SU-DHL-6 (cell line): Measurements from ENCODE around the gene LYSMD3.

Experiments
- EZH2phosphoT487 ChIP-seq: fragments of 200-600 bp; sonication (generic), shearing (Covaris generic); conservative IDR thresholded peaks from 2 replicates; pipeline ENCODE4 v1.6.1; 2018; ENCODE audit warnings: mild to moderate bottlenecking, antibody characterized with exemption, low read length, moderate library complexity, mixed read lengths
- TF ChIP-seq, protein P1 (sequence below): fragments of 200-600 bp; sonication (generic); IDR thresholded peaks from one replicate; pipeline ENCODE4 v1.5.1; 2017; ENCODE audit warnings: antibody characterized with exemption, mild to moderate bottlenecking, low read length, moderate library complexity; ENCODE audit not compliant: insufficient read depth, poor library complexity, severe bottlenecking

DNA sequence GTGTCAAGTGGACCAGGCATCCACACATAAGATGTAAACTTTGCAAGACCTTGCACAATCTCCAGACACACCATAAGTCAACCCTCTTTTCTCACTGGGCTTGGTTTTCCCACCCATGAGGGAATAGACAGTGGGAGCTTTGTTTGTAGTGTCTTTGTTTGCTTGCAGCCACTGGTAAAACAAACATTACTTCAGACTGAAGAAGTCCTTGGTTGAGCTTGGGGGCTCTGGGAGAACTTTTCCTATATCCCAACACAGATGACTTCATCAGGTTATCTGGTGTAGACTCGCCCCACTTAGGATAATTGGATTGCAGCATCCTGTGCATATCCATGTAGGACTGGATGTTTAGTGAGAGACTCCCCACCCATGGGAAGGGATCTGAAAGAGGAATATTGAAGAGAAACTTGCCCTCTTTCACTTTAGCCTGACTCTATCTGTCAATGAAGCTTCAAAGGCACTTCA, 17.7 kb upstream of the LYSMD3 start:
- TF ChIP-seq, protein P1, sequence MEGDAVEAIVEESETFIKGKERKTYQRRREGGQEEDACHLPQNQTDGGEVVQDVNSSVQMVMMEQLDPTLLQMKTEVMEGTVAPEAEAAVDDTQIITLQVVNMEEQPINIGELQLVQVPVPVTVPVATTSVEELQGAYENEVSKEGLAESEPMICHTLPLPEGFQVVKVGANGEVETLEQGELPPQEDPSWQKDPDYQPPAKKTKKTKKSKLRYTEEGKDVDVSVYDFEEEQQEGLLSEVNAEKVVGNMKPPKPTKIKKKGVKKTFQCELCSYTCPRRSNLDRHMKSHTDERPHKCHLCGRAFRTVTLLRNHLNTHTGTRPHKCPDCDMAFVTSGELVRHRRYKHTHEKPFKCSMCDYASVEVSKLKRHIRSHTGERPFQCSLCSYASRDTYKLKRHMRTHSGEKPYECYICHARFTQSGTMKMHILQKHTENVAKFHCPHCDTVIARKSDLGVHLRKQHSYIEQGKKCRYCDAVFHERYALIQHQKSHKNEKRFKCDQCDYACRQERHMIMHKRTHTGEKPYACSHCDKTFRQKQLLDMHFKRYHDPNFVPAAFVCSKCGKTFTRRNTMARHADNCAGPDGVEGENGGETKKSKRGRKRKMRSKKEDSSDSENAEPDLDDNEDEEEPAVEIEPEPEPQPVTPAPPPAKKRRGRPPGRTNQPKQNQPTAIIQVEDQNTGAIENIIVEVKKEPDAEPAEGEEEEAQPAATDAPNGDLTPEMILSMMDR, result no peak
- no peak for TF ChIP-seq EZH2phosphoT487
